Mesenchymal stem cell (in vitro differentiated cells and primary cell): ENCODE measurements around the gene FARP1.

ENCODE experiments used
- DNase-seq: peaks from one replicate; pipeline ENCODE4 v3.0.0-alpha.2; 2013
- H2AFZ ChIP-seq: one replicate; pipeline ENCODE4 v1.6.1; 2013; ENCODE audit warnings: low read depth, mild to moderate bottlenecking, control low read depth, inconsistent platforms, low read length, moderate library complexity
- H2AK5ac ChIP-seq: 2 replicates; pipeline ENCODE4 v1.6.1; 2013; ENCODE audit warnings: low read length, moderate library complexity, mild to moderate bottlenecking, inconsistent platforms; ENCODE audit not compliant: severe bottlenecking
- H2BK120ac ChIP-seq: one replicate; pipeline ENCODE4 v1.6.1; 2013; ENCODE audit warnings: low read depth, mild to moderate bottlenecking, inconsistent platforms, low read length, moderate library complexity
- H2BK12ac ChIP-seq, 2 experiments: one replicate each; pipeline ENCODE4 v1.6.1; 2013; ENCODE audit warnings: inconsistent platforms in 2 of 2, low read length in 2 of 2, mild to moderate bottlenecking in 2 of 2, moderate library complexity in 2 of 2, control low read depth in 1 of 2
- H2BK15ac ChIP-seq: one replicate; pipeline ENCODE4 v1.6.1; 2013; ENCODE audit warnings: mild to moderate bottlenecking, low read depth, inconsistent platforms; ENCODE audit not compliant: poor library complexity, severe bottlenecking
- H2BK5ac ChIP-seq: 2 replicates; pipeline ENCODE4 v1.6.1; 2013; ENCODE audit warnings: low read depth, mild to moderate bottlenecking, low read length, control low read depth, inconsistent platforms; ENCODE audit not compliant: poor library complexity, severe bottlenecking
- H3K14ac ChIP-seq, 2 experiments: one replicate each; pipeline ENCODE4 v1.6.1; 2013; ENCODE audit warnings: inconsistent platforms in 2 of 2, low read length in 2 of 2, control low read depth in 1 of 2, mild to moderate bottlenecking in 1 of 2, moderate library complexity in 1 of 2
- H3K18ac ChIP-seq, 2 experiments: one replicate each; pipeline ENCODE4 v1.6.1; 2013; ENCODE audit warnings: inconsistent platforms in 2 of 2, low read length in 2 of 2, control low read depth in 1 of 2, low read depth in 1 of 2, mild to moderate bottlenecking in 1 of 2
- H3K23ac ChIP-seq, 2 experiments: one replicate each; pipeline ENCODE4 v1.6.1; 2013; ENCODE audit warnings: inconsistent platforms in 2 of 2, low read length in 2 of 2, mild to moderate bottlenecking in 2 of 2, moderate library complexity in 2 of 2, control low read depth in 1 of 2
- H3K27ac ChIP-seq: 2 replicates; pipeline ENCODE4 v1.5.1; 2013; ENCODE audit warnings: mild to moderate bottlenecking, moderate library complexity, low read length, control low read depth, inconsistent platforms; ENCODE audit not compliant: poor library complexity, severe bottlenecking
- H3K27me3 ChIP-seq, 2 experiments: 2 replicates each; pipeline versions ENCODE4 v1.6.1 to v1.7.0; 2013; ENCODE audit warnings: low read length in 2 of 2, mild to moderate bottlenecking in 2 of 2, moderate library complexity in 2 of 2, control low read depth in 1 of 2, inconsistent platforms in 1 of 2; ENCODE audit not compliant: control insufficient read depth in 1 of 2, insufficient read depth in 1 of 2
- H3K36me3 ChIP-seq, 2 experiments: 2 replicates each; pipeline versions ENCODE4 v1.6.1 to v1.7.0; 2013; ENCODE audit warnings: low read length in 2 of 2, control low read depth in 1 of 2, inconsistent platforms in 1 of 2, low read depth in 1 of 2, mild to moderate bottlenecking in 1 of 2; ENCODE audit not compliant: insufficient read depth in 2 of 2, control insufficient read depth in 1 of 2
- H3K4ac ChIP-seq, 2 experiments: one replicate each; pipeline ENCODE4 v1.6.1; 2013; ENCODE audit warnings: inconsistent platforms in 2 of 2, low read length in 2 of 2, mild to moderate bottlenecking in 2 of 2, moderate library complexity in 2 of 2, control low read depth in 1 of 2, low read depth in 1 of 2
- H3K4me1 ChIP-seq: 2 replicates; pipeline ENCODE4 v1.6.1; 2013; ENCODE audit warnings: low read depth, low read length, control low read depth; ENCODE audit not compliant: control insufficient read depth, insufficient read depth
- H3K4me2 ChIP-seq: 2 replicates; pipeline ENCODE4 v1.6.1; 2013; ENCODE audit warnings: low read length, mild to moderate bottlenecking, inconsistent platforms; ENCODE audit not compliant: poor library complexity, severe bottlenecking
- H3K4me3 ChIP-seq, 2 experiments: 2 replicates each; pipeline versions ENCODE4 v1.5.1 to v1.7.0; 2013; ENCODE audit warnings: low read length in 2 of 2, mild to moderate bottlenecking in 2 of 2, control low read depth in 1 of 2, low read depth in 1 of 2; ENCODE audit not compliant: insufficient read depth in 1 of 2
- H3K79me1 ChIP-seq: replicated peaks from 2 replicates; pipeline ENCODE4 v1.6.1; 2013; ENCODE audit warnings: mild to moderate bottlenecking, control low read depth, low read length, inconsistent platforms; ENCODE audit not compliant: poor library complexity, severe bottlenecking
- H3K9ac ChIP-seq: 2 replicates; pipeline ENCODE4 v1.7.0; 2013; ENCODE audit warnings: mild to moderate bottlenecking, low read length, moderate library complexity
- H3K9me3 ChIP-seq: 2 replicates; pipeline ENCODE4 v1.7.0; 2013; ENCODE audit warnings: mild to moderate bottlenecking, low read length; ENCODE audit not compliant: control insufficient read depth
- H4K8ac ChIP-seq: one replicate; pipeline ENCODE4 v1.6.1; 2013; ENCODE audit warnings: inconsistent platforms, mild to moderate bottlenecking, low read length, moderate library complexity
- H4K91ac ChIP-seq: one replicate; pipeline ENCODE4 v1.6.1; 2013; ENCODE audit warnings: mild to moderate bottlenecking, low read length, inconsistent platforms
- WGBS: methylation state at CpG from one replicate; pipeline ENCODE4 v1.1.7; 2013; ENCODE audit warnings: mixed read lengths; 5-methylcytosine and 5-hydroxymethylcytosine counted together

Gene FARP1

GRCh38 chr13:98313023-98313921, 170.4 kb downstream of the FARP1 start:
- no peak for DNase-seq

GRCh38 chr13:98313922-98314292, 171.0 kb downstream of the FARP1 start:
- no peaks in the 10 kb centered on the region for H3K9me3 ChIP-seq
- H3K4me1 ChIP-seq: peaks cover 23% of the 10 kb centered on the region
- peaks cover 50% of the 10 kb centered on the region for H3K79me1 ChIP-seq
- H2BK5ac ChIP-seq: no peak overlapping the region
- peak overlapping the region; percentile 81 for H4K8ac ChIP-seq
- DNase-seq: no peak
- peak overlapping the region in 1 of 2 experiments; percentile 88 for H3K4ac ChIP-seq
- no peak overlapping the region for H3K4me2 ChIP-seq
- H4K91ac ChIP-seq: no peak overlapping the region
- peak overlapping the region in 1 of 2 experiments; percentile 23 for H3K14ac ChIP-seq
- H3K36me3 ChIP-seq: peaks cover 0 to 24% of the 10 kb centered on the region in 2 experiments
- H2BK15ac ChIP-seq: no peak overlapping the region
- H2AFZ ChIP-seq: no peak overlapping the region
- peak overlapping the region in 1 of 2 experiments; percentile 83 for H2BK12ac ChIP-seq
- no peak overlapping the region for H3K27ac ChIP-seq
- 99% methylated on average over 6 of the region's 6 CpGs for WGBS
- H3K4me3 ChIP-seq: no peak overlapping the region
- H3K23ac ChIP-seq: no peak overlapping the region
- no peak overlapping the region for H2BK120ac ChIP-seq
- H3K9ac ChIP-seq: no peak overlapping the region
- peak overlapping the region in 1 of 2 experiments; percentile 46 for H3K18ac ChIP-seq
- H3K27me3 ChIP-seq: no peaks in the 10 kb centered on the region
- H2AK5ac ChIP-seq: peak overlapping the region; percentile 87

More at GRCh38 chr13:98313023-98313921, 170.4 kb downstream of the FARP1 start:
- H3K36me3 ChIP-seq: peaks cover 0 to 21% of the 10 kb centered on the region in 2 experiments
- peak overlapping the region; percentile 63 for H4K91ac ChIP-seq
- no peak overlapping the region for H3K4me3 ChIP-seq
- no peak overlapping the region for H2AFZ ChIP-seq
- H3K9ac ChIP-seq: no peak overlapping the region
- no peak overlapping the region for H2BK5ac ChIP-seq
- H3K27me3 ChIP-seq: no peaks in the 10 kb centered on the region
- no peaks in the 10 kb centered on the region for H3K9me3 ChIP-seq
- H4K8ac ChIP-seq: peak overlapping the region; percentile 71
- no peak overlapping the region for H3K4ac ChIP-seq
- H2BK12ac ChIP-seq: peak overlapping the region in 1 of 2 experiments; percentile 74
- H3K18ac ChIP-seq: peak overlapping the region in 1 of 2 experiments; percentile 67
- peaks cover 25% of the 10 kb centered on the region for H3K4me1 ChIP-seq
- 95% methylated on average over 19 of the region's 20 CpGs for WGBS
- H2BK15ac ChIP-seq: peak overlapping the region; percentile 1
- H3K27ac ChIP-seq: no peak overlapping the region
- peaks cover 49% of the 10 kb centered on the region for H3K79me1 ChIP-seq
- H3K14ac ChIP-seq: peak overlapping the region in 1 of 2 experiments; percentile 41
- no peak overlapping the region for H3K4me2 ChIP-seq
- no peak overlapping the region for H2BK120ac ChIP-seq
- no peak overlapping the region for H2AK5ac ChIP-seq
- H3K23ac ChIP-seq: peak overlapping the region in 1 of 2 experiments; percentile 68

GRCh38 chr13:98315466-98315865, 172.6 kb downstream of the FARP1 start:
- Histone ChIP-seq H3K9me3 (no peaks in the 10 kb centered on the region), H3K27ac (no peak overlapping the region), H2BK15ac (no peak overlapping the region), H3K27me3 (no peaks in the 10 kb centered on the region), H3K23ac (no peak overlapping the region), H3K4me1 (peaks cover 18% of the 10 kb centered on the region), H2AFZ (no peak overlapping the region), H3K4me3 (no peak overlapping the region), H4K91ac (no peak overlapping the region), H3K18ac (no peak overlapping the region), H4K8ac (no peak overlapping the region), H2BK5ac (no peak overlapping the region), H2BK120ac (no peak overlapping the region), H3K36me3 (peaks cover 0 to 20% of the 10 kb centered on the region in 2 experiments), H3K79me1 (peaks cover 48% of the 10 kb centered on the region), H3K4ac (no peak overlapping the region), H3K9ac (no peak overlapping the region), H2AK5ac (no peak overlapping the region), H3K14ac (no peak overlapping the region), H3K4me2 (no peak overlapping the region), H2BK12ac (no peak overlapping the region)
- WGBS: 26% methylated on average over 8 of the region's 8 CpGs
- DNase-seq: peak; percentile 87

GRCh38 chr13:98315902-98316301, 173.0 kb downstream of the FARP1 start:
- Histone ChIP-seq H2BK120ac (no peak overlapping the region), H3K79me1 (peaks cover 51% of the 10 kb centered on the region), H3K4me3 (no peak overlapping the region), H2BK12ac (peak overlapping the region in 1 of 2 experiments; percentile 82), H3K4ac (peak overlapping the region in 1 of 2 experiments; percentile 24), H4K91ac (no peak overlapping the region), H2BK15ac (no peak overlapping the region), H3K4me2 (no peak overlapping the region), H3K27ac (no peak overlapping the region), H3K9ac (no peak overlapping the region), H3K14ac (peak overlapping the region; percentile 3 to 35), H2AFZ (no peak overlapping the region), H2BK5ac (no peak overlapping the region), H3K18ac (no peak overlapping the region), H4K8ac (peak overlapping the region; percentile 12), H3K4me1 (peaks cover 18% of the 10 kb centered on the region), H3K9me3 (no peaks in the 10 kb centered on the region), H2AK5ac (no peak overlapping the region), H3K23ac (no peak overlapping the region), H3K27me3 (no peaks in the 10 kb centered on the region), H3K36me3 (peaks cover 0 to 23% of the 10 kb centered on the region in 2 experiments)
- DNase-seq: peak; percentile 61
- WGBS: 56% methylated on average over 8 of the region's 8 CpGs
